ENCODE results near the gene ARMC9. TPM values are rescaled to one million over a fixed set of nuclear protein-coding genes. Genes with fewer than 3 reads are reported as not detected.

ARMC9 gene
- total RNA-seq, 4 donors from 2014 or later: 2.2 to 6.9 (median 5.3) TPM

DNA sequence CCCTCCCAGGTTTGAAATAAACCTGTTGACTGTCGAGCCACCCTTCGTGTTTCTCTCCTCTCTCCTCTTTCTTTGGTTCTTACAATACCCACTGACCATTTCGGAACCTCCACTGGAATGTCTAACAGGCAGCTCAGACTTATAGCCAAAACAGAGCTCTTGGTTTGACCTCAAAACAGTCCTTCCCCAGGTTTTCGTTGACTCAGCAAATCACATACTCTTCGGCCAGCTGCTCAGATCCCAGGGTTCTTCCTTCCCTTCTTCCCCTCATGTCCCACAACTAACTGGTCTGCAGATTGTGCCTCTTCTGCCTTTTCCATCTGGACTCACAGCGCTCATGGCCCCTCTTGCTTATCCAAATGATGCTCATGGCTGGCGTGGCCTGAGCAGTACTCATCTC lies 4.7 kb downstream of the ARMC9 start:
- 92 to 96% methylated on average over 7 of the region's 7 CpGs for WGBS, 2 donors
- intact Hi-C loops (cut with DNase I; ENCODE audit: low total_unique reads): no loop called here

GRCh38 chr2:231204146-231204545 lies 5.7 kb downstream of the ARMC9 start:
- intact Hi-C loops (cut with DNase I; ENCODE audit: low total_unique reads): no loop called here
- TF ChIP-seq POLR2A (IDR thresholded peaks at IDR 0.05): no peak
- TF ChIP-seq CTCF (IDR thresholded peaks at IDR 0.05): no peak

More for the DNA sequence above, 4.7 kb downstream of the ARMC9 start:
- H3K4me3 ChIP-seq (ENCODE audit: low read depth, poor library complexity, severe bottlenecking): no peak overlapping the region
- DNase-seq (ENCODE audit: low spot score in 2 of 2): no peak
- no peak for TF ChIP-seq POLR2A (IDR thresholded peaks at IDR 0.05)
- no peak for TF ChIP-seq CTCF (IDR thresholded peaks at IDR 0.05)

GRCh38 chr2:231204581-231204980 lies 6.2 kb downstream of the ARMC9 start:
- no peak for DNase-seq (ENCODE audit: low spot score in 2 of 2)
- WGBS, 2 donors: 84 to 90% methylated on average over 5 of the region's 5 CpGs
- intact Hi-C loops (cut with DNase I; ENCODE audit: low total_unique reads): no loop called here
- TF ChIP-seq CTCF (IDR thresholded peaks at IDR 0.05): no peak
- no peak for TF ChIP-seq POLR2A (IDR thresholded peaks at IDR 0.05)
- H3K4me3 ChIP-seq (ENCODE audit: low read depth, poor library complexity, severe bottlenecking): no peak overlapping the region

More at GRCh38 chr2:231204146-231204545, 5.7 kb downstream of the ARMC9 start:
- H3K4me3 ChIP-seq (ENCODE audit: low read depth, poor library complexity, severe bottlenecking): no peak overlapping the region
- no peak for DNase-seq (ENCODE audit: low spot score in 2 of 2)
- 94 to 99% methylated on average over 3 of the region's 3 CpGs for WGBS, 2 donors

GRCh38 chr2:231207734-231208133 lies 9.3 kb downstream of the ARMC9 start:
- WGBS, 2 donors: 83 to 89% methylated on average over 4 of the region's 4 CpGs
- no peak for DNase-seq (ENCODE audit: low spot score in 2 of 2)
- H3K4me3 ChIP-seq (ENCODE audit: low read depth, poor library complexity, severe bottlenecking): no peak overlapping the region
- TF ChIP-seq CTCF (IDR thresholded peaks at IDR 0.05): no peak
- TF ChIP-seq POLR2A (IDR thresholded peaks at IDR 0.05): no peak
- intact Hi-C loops (cut with DNase I; ENCODE audit: low total_unique reads): no loop called here

DNA sequence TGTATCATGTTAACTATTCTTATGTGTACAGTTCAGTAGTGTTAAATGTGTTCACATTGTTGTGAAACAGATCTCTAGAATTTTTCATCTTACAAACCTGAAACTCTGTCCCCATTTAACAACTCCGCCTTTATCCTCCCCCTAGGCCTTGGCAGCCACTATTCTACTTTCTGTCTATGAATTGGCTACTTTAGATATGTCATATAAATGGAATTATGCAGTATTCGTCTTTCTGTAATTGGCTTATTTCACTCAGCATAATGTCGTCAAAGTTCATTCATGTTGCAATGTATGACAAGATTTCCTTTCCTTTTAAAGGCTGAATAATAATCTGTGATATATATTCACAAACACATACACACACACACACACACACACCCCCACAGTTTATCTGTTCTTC lies 12.4 kb downstream of the ARMC9 start:
- H3K4me3 ChIP-seq (ENCODE audit: low read depth, poor library complexity, severe bottlenecking): no peak overlapping the region
- WGBS, 2 donors: 68 to 69% methylated on average over 3 of the region's 3 CpGs
- intact Hi-C loops (cut with DNase I; ENCODE audit: low total_unique reads): no loop called here
- TF ChIP-seq CTCF (IDR thresholded peaks at IDR 0.05) (no peak), POLR2A (IDR thresholded peaks at IDR 0.05) (no peak)
- DNase-seq (ENCODE audit: low spot score in 2 of 2): no peak

DNA sequence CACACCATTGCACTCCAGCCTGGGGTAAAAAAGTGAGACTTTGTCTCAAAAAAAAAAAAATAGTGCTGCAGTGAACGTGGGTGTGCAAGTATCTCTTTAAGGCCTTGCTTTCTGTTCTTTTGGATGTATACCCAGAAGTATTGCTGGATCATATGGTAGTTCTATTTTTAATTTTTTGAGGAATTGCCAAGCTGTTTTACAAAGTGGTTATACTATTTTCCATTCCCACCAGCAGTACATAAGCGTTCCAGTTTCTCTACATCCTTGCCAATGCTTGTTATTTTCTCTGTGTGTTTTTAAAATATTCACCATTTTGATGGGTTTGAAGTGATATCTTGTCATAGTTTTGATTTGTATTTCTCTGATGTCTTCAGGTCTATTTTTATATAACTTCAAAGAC lies 13.1 kb downstream of the ARMC9 start:
- 32 to 33% methylated on average over 2 of the region's 2 CpGs for WGBS, 2 donors
- no peak for DNase-seq (ENCODE audit: low spot score in 2 of 2)
- no peak for TF ChIP-seq POLR2A (IDR thresholded peaks at IDR 0.05)
- no peak for TF ChIP-seq CTCF (IDR thresholded peaks at IDR 0.05)
- intact Hi-C loops (cut with DNase I; ENCODE audit: low total_unique reads): no loop called here
- no peak overlapping the region for H3K4me3 ChIP-seq (ENCODE audit: low read depth, poor library complexity, severe bottlenecking)

Measured in lower leg skin (tissue), 4 donors.